ENCODE data around the gene VTCN1. TPM values are rescaled to one million over a fixed set of nuclear protein-coding genes. Genes with fewer than 3 reads are reported as not detected.
"Not testable (repeated sequence)": the region's sequence is repeated elsewhere in the genome, so short reads cannot be mapped to it uniquely, and the experiment has no call there.

VTCN1 gene
- total RNA-seq, 1 donor from 2014 or later, result 2.7 TPM

- no peak for DNase-seq (ENCODE audit: low spot score)
Measured at GRCh38 chr1:117166076-117166475, 44.7 kb downstream of the VTCN1 start.

- no peak for DNase-seq (ENCODE audit: low spot score)
Measured at GRCh38 chr1:117164209-117164608, 46.5 kb downstream of the VTCN1 start.

- no peak for DNase-seq (ENCODE audit: low spot score)
Measured at GRCh38 chr1:117162816-117163215, 47.9 kb downstream of the VTCN1 start.

GRCh38 chr1:117161887-117162286 lies 48.8 kb downstream of the VTCN1 start:
- DNase-seq (ENCODE audit: low spot score), result no peak

- not testable (repeated sequence) for DNase-seq (ENCODE audit: low spot score)
Measured at GRCh38 chr1:117151305-117151704, 59.4 kb downstream of the VTCN1 start.

- DNase-seq (ENCODE audit: low spot score), result no peak
Measured at GRCh38 chr1:117150316-117150715, 60.4 kb downstream of the VTCN1 start.

- DNase-seq (ENCODE audit: low spot score), result no peak
Measured at GRCh38 chr1:117147856-117148588, 62.7 kb downstream of the VTCN1 start.

GRCh38 chr1:117147341-117147831 lies 63.3 kb downstream of the VTCN1 start:
- DNase-seq (ENCODE audit: low spot score), result no peak

GRCh38 chr1:117146575-117147340 lies 64.0 kb downstream of the VTCN1 start:
- DNase-seq (ENCODE audit: low spot score), result peak; percentile 51

GRCh38 chr1:117146072-117146471 lies 64.7 kb downstream of the VTCN1 start:
- no peak for DNase-seq (ENCODE audit: low spot score)

GRCh38 chr1:117143871-117144270 lies 66.9 kb downstream of the VTCN1 start:
- DNase-seq (ENCODE audit: low spot score), result no peak

GRCh38 chr1:117143172-117143571 lies 67.6 kb downstream of the VTCN1 start:
- DNase-seq (ENCODE audit: low spot score), result no peak

GRCh38 chr1:117142200-117142599 lies 68.5 kb downstream of the VTCN1 start:
- no peak for DNase-seq (ENCODE audit: low spot score)

- DNase-seq (ENCODE audit: low spot score), result no peak
Measured at GRCh38 chr1:117138561-117138960, 72.2 kb downstream of the VTCN1 start.

- DNase-seq (ENCODE audit: low spot score), result no peak
Measured at GRCh38 chr1:117138106-117138505, 72.6 kb downstream of the VTCN1 start.

- no peak for DNase-seq (ENCODE audit: low spot score)
Measured at GRCh38 chr1:117137281-117137855, 73.4 kb downstream of the VTCN1 start.

GRCh38 chr1:117136749-117137148 lies 74.0 kb downstream of the VTCN1 start:
- DNase-seq (ENCODE audit: low spot score), result peak; percentile 18

- no peak for DNase-seq (ENCODE audit: low spot score)
Measured at GRCh38 chr1:117135329-117135728, 75.4 kb downstream of the VTCN1 start.

GRCh38 chr1:117130526-117130925 lies 80.2 kb downstream of the VTCN1 start:
- no peak for DNase-seq (ENCODE audit: low spot score)

- DNase-seq (ENCODE audit: low spot score), result no peak
Measured at GRCh38 chr1:117128323-117129079, 82.2 kb downstream of the VTCN1 start.

GRCh38 chr1:117127795-117128194 lies 82.9 kb downstream of the VTCN1 start:
- no peak for DNase-seq (ENCODE audit: low spot score)

- no peak for DNase-seq (ENCODE audit: low spot score)
Measured at GRCh38 chr1:117124661-117125060, 86.1 kb downstream of the VTCN1 start.

Data from mucosa of gallbladder (tissue), 1 donor.